Left forelimb (tissue), 1 donor: ENCODE results near the gene SLC25A29.
"Not testable (repeated sequence)": the region's sequence is repeated elsewhere in the genome, so short reads cannot be mapped to it uniquely, and the experiment has no call there.

ENCODE experiments used
- DNase-seq: peaks from one replicate; pipeline ENCODE4 v3.0.0-alpha.2; 2018; ENCODE audit warnings: low spot score

SLC25A29 gene

DNA sequence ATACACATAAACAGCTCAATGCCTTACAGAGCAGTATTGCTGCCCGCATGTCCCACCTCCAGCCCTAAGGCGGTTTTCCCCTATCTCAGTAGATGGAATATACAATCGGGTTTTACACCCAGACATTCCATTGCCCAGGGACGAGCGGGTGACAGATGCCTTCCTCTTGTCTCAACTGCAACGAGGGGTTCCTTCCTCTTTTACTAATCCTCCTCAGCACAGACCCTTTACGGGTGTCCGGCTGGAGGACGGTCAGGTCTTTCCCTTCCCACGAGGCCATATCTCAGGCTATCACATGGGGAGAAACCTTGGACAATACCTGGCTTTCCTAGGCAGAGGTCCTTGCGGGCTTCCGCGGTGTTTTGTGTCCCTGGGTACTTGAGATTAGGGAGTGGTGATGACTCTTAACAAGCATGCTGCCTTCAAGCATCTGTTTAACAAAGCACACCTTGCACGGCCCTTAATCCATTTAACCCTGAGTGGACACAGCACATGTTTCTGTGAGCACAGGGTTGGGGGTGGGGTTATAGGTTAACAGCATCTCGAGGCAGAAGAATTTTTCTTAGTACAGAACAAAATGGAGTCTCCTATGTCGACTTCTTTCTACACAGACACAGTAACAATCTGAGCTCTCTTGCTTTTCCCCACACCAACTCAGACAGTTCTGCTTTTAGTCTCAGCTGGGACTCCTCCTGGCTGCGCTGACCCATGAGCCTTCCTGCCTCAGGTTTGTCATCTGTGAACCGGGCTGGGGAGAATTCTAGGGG lies 6.0 kb upstream of the SLC25A29 start:
- not testable (repeated sequence) for DNase-seq

DNA sequence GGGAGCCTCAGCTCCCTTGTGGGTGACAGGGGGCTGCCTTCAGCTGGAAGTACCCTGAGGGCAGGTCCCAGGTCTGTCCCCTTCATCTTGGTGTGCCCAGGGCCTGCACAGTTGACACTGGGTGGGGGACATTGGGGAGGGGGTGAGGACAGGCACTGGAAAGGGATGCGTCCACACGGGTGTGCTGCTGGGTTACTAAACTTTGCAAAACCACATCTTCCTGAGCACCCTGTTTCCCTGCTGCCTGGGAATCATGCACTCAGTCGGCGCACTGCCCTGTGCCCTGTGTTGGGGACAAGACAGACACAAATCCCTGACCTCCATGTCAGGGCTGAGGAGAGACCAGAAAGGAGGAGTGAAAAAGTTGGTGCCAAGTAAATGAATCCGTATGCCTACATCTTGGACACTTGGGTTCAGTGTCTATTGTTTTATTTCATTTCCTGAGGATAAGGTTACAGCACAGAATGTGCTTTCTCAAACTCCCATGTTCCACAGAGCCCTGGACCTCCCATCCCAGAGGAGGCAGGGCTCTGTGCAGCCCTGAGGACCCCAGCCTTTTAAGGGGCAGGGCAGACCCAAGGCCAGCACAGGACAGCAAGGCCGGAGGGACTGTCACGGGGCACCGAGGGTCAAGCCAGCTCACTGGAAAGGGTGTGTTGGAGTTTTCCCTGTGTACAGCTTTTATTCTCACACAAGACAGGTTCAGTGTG lies 2.9 kb upstream of the SLC25A29 start:
- DNase-seq = no peak

DNA sequence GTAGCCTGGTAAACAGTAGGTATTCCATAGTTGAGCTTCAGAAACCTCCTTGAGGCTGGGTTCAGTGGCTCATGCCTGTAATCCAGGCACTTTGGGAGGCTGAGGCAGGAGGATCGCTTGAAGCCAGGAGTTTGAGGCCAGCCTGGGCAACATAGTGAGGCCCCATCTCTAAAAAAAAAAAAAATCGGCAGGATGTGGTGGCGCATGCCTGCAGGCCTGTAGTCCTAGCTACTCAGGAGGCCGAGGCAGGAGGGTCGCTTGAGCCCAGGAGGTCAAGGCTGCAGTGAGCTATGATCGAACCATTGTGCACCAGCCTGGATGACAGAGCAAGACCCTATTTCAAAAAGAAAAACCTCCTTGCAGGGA lies 2.2 kb upstream of the SLC25A29 start:
- DNase-seq = not testable (repeated sequence)

GRCh38 chr14:100307766-100308426 lies 1.7 kb upstream of the SLC25A29 start:
- DNase-seq = no peak

GRCh38 chr14:100306998-100307765 lies 938 bp upstream of the SLC25A29 start:
- DNase-seq = no peak

DNA sequence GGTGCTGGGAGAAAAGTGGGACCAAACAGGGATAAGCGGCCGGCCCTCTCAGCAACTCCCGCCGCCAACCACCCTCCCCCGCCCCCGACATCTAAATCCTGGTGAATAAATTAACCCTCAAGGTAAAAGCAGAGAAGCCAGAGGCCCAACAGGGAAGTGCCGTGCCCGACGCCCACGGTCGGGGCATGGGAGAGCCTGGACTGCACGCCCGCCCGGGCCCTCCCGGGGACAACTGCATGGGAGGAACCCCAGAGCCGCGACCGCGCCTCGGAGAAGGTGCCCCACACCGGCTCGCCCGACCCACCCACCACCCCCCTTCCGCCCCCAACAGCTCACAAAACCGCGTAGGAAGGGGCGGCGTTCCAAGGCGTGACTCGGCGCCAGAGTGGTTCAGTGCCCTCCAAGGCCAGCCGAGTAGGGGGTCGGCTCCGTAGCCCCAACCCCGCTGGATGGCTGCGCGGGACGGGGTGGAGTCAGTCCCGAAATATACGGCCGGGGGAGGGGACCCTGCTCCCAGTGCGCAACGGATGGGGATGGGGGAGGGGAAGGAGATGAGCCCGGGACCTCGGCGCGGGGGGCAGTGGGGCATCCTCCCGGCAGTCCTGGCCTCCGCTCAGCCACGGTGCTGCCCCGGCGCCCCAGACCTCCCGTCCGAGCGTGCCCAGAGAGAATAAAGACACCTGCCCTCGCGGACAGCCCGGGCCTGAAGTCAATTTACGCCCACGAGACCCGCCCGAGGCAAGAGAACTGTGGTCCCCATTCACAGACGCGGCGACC lies 732 bp downstream of the SLC25A29 start:
- no peak for DNase-seq

- DNase-seq = no peak
Observed at GRCh38 chr14:100304825-100305323, 1.4 kb downstream of the SLC25A29 start.

DNA sequence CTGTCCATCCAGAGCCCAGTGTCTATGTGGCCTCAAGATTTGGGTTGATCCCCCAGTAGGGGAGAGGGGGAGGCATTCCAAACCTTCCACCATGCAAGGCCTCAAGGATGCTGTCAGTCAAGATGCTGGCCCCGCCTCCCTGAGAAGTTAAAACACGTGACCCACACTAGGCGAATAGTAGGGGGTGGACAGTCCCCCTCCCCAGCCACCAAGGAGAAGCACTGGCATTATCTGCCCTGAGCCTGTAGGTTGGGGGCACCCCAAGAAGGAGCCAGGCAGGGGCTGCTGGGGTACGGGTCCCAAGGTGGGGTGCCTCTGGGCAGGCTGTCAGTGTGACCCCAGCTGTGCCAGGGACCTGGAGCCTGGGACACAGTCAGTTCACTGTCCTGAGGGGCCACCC lies 2.3 kb downstream of the SLC25A29 start:
- no peak for DNase-seq

- DNase-seq = no peak
Observed at GRCh38 chr14:100303179-100303578, 3.1 kb downstream of the SLC25A29 start.

GRCh38 chr14:100302616-100303015 lies 3.6 kb downstream of the SLC25A29 start:
- DNase-seq = no peak

DNA sequence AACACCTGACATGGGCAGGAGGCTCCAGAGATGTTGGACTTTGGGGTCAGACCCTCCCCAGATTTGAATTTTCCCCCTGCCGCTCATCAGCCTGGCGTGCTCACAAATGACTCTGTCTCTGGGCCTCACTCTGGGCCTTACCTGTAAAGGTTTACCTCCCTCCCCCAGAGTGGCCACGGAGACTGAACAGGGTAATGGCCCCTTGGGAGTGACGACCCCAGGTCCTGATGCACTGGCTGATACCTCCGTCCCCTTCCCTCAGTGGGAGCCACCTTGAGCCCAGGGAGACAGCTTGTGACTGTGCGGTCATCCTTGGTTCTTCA lies 7.0 kb downstream of the SLC25A29 start:
- no peak for DNase-seq

DNA sequence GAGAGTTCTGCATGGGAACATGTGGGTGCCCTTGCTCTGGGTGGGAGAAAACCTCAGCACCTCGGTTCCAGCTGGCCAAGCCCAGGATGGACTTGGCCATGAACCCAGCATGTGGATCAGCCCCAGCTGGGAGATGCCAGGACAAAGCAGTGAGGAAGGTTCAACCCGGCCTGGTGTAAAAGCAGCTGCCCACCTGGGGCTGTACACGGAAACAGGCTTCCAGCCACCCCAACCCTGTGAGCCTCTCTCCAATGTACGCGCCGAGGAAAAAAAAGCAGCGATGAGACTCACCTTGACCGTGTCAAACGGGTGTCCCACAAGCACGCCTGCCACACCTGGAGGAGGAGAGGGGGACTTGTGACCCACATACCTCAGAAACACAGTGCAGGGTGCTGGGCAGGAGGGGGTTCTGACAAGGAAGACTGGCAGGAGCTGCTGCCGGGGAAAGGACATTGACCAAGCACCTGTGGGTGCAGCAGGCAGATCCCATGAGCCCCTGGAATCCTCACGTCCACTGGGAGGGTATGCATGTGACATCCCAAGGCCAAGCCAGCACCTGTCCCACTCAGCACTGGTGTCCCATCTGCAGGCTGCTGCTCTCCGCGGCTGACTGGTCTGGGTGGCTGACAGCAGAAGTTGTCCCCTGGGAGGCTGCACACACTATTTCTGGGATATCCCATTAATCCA lies 7.5 kb downstream of the SLC25A29 start:
- DNase-seq = no peak

DNA sequence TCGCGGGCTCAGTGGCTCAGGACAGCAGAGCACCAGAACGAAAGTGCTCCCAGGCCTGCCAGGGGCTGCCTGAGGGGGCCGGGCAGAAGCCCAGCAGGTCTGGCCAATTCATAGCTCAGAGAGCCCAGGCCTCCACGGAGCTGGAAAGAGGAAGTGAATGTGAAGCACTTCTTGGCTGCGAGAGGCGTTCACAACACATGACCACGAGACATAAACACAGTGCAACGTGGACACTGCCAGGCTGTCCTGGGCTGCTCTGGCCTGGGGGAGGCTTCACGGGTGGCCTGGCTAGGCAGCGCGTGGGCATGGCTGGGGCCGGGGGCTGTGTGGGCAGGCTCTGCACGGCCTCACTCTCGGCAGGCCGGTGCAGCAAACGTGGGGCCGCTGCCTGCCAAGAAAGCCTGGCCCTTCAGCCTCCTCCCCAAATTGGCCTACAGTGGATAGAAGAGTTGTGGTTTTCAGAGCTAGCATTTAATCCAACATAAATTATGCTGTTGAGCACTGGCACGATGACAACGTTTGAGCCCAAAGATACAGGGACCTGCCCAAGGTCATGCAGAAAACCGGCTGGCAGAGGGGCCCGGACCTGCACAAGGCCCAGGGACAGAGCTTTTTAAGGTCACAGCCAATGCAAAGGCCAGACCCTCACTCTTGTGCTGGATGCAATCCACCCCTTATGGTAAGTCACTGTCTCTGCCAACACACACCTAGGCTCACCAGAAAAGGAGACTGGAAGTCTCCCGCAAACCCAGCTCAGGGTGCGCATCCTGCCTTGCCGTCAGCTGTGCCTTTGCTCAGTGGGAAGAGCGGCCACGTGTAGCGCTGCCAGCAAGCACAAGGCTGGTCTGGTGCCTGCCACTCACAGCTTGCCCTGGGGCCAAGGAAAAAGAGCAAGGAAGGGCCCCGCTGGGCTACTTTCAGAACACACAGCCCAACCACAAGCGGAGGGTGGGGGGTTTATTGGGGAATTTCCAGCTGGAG lies 8.6 kb downstream of the SLC25A29 start:
- peak; percentile 77 for DNase-seq

DNA sequence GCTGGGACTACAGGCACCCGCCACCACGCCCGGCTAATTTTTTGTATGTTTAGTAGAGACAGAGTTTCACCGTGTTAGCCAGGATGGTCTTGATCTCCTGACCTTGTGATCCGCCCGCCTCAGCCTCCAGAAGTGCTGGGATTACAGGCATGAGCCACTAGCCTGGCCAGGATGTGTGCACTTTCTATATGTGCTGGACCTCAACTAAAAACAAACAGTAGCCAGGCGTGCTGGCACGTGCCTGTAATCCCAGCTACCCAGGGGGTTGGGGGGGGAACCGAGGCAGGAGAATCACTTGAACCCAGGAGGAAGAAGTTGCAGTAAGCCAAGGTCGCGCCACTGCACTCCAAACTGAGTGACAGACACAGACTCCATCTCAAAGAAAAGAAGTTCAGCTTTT lies 9.5 kb downstream of the SLC25A29 start:
- not testable (repeated sequence) for DNase-seq

DNA sequence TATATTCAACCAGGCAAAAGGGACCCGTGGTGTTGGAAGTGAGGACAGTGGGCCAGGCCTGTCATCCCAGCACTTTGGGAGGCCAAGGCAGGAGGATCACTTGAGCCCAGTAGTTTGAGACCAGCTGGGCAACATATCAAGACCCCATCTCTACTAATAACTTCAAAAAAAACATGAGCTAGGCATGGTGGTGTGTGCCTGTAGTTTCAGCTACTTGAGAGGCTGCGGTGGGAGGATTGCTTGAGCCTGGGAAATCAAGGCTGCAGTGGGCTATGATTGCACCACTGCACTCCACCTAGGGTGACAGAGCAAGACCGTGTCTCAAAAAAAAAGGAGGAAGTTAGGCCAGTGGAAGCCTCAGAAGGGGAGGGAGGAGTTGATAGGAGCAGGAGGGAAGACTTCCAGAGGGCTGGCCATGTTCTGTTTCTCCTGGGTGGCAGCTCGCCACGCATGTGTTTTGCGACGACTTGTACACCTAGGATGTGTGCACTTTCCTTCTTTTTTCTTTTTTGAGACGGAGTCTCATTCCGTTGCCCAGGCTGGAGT lies 10.1 kb downstream of the SLC25A29 start:
- DNase-seq = no peak

DNA sequence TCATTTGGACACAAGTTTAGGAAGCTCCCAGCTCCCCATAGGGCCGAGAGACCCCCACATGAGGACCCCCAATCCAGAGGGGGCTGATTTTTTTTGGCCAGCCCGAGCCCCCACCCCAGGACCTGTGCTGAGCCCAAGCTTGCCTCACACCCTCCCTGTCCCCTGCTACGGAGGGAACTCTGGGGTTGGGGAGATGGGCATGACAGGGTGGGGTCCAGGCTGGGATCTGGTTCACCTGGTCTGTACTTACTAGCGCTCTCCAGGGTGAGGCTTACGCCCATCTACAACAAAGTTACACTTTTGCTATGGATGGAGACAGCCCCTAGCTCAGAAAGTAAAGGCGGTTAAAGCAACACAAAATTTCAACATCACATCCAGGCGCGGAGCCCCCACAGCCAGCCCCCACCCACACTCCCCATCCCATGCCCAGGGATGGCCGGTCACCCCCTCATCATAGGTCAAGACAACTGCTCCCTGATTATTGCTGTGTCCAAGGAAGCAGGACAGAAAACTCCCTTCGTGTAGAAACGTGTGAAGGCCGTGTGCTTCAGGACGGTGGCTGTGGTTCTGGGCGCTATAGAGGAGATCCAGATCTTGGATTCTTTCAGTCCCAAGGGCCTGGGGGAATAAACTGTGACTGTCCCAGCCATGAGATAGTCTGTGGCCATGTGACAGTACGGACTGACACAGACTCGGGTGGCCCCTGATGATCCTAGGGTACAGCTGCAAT lies 10.7 kb downstream of the SLC25A29 start:
- no peak for DNase-seq

GRCh38 chr14:100294963-100295330 lies 11.3 kb downstream of the SLC25A29 start:
- DNase-seq = no peak

DNA sequence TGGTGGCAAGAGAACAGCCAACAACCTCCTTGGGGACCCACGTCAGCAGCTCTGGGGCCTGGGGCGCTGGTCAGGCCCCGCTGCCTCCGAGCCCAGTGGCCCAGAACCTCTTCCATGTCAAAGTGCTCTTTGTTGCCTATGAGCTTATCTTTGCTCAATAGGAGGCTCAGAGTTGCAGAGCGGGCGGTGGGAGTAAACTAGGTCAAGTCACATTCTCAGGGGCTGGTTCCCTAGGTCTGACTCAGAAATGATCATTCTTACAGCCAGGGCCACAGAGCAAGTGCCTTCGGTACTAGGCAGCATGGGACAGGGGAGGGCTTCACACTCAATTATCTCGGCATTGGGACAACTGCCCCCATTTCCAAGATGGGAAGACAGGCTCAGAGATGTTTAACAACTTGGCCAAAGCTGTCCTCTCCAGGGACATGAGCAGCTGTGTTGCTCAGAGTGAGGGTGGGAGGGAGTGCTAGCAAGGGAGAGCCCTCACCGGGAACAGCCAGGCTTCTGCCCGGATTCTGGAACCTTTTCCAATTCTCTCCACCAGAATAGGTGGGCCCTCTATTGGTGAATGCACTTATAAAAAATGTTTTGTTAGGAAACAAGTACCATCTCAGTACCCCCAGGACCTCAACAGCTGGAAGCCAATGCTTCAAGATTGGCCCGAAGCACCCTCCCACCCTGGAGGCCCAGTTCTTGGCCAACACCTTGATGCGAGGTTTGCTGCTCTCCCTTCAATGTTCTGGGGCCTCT lies 11.9 kb downstream of the SLC25A29 start:
- DNase-seq = no peak
